H9 (cell line): ENCODE measurements around the gene VPS9D1. TPM values are rescaled to one million over a fixed set of nuclear protein-coding genes. Genes with fewer than 3 reads are reported as not detected.

Experiments
- DNase-seq: peaks from one replicate; pipeline ENCODE4 v3.0.0-alpha.2; 2017
- H2AFZ ChIP-seq: one replicate; pipeline ENCODE4 v1.6.1; 2013; ENCODE audit warnings: mild to moderate bottlenecking, low read length, control low read depth, moderate library complexity
- H2AK5ac ChIP-seq: 2 replicates; pipeline ENCODE4 v1.6.1; 2013; ENCODE audit warnings: low read length, control low read depth, mixed read lengths; ENCODE audit not compliant: insufficient read length
- H2BK120ac ChIP-seq: one replicate; pipeline ENCODE4 v1.6.1; 2013; ENCODE audit warnings: low read depth, mild to moderate bottlenecking, low read length, control low read depth, inconsistent platforms; ENCODE audit not compliant: poor library complexity, severe bottlenecking
- H2BK12ac ChIP-seq: 2 replicates; pipeline ENCODE4 v1.6.1; 2013; ENCODE audit warnings: low read length, control low read depth, mixed read lengths, low read depth; ENCODE audit not compliant: insufficient read length
- H2BK15ac ChIP-seq: 2 replicates; pipeline ENCODE4 v1.6.1; 2013; ENCODE audit warnings: low read depth, low read length, control low read depth
- H2BK20ac ChIP-seq: one replicate; pipeline ENCODE4 v1.6.1; 2013; ENCODE audit warnings: low read depth, mild to moderate bottlenecking, low read length, control low read depth, inconsistent platforms; ENCODE audit not compliant: poor library complexity, severe bottlenecking
- H2BK5ac ChIP-seq: 2 replicates; pipeline ENCODE4 v1.6.1; 2013; ENCODE audit warnings: low read length, control low read depth, mixed read lengths; ENCODE audit not compliant: insufficient read length
- H3K14ac ChIP-seq: 2 replicates; pipeline ENCODE4 v1.6.1; 2013; ENCODE audit warnings: low read length, control low read depth; ENCODE audit not compliant: insufficient read depth
- H3K18ac ChIP-seq: 2 replicates; pipeline ENCODE4 v1.6.1; 2013; ENCODE audit warnings: low read depth, mild to moderate bottlenecking, mixed read lengths, low read length, control low read depth; ENCODE audit not compliant: insufficient read length
- H3K23ac ChIP-seq: 2 replicates; pipeline ENCODE4 v1.6.1; 2013; ENCODE audit warnings: low read length, control low read depth, mixed read lengths, low read depth; ENCODE audit not compliant: insufficient read length
- H3K23me2 ChIP-seq: 2 replicates; pipeline ENCODE4 v1.6.1; 2013; ENCODE audit warnings: low read depth, mild to moderate bottlenecking, mixed read lengths, low read length, control low read depth; ENCODE audit not compliant: insufficient read length, poor library complexity, severe bottlenecking
- H3K27ac ChIP-seq: 2 replicates; pipeline ENCODE4 v1.5.1; 2013; ENCODE audit warnings: low read length, control low read depth, mixed read lengths, low read depth; ENCODE audit not compliant: insufficient read length
- H3K27me3 ChIP-seq: 2 replicates; pipeline ENCODE4 v1.6.1; 2013; ENCODE audit warnings: low read length, control low read depth, inconsistent platforms; ENCODE audit not compliant: insufficient read depth
- H3K4ac ChIP-seq: 2 replicates; pipeline ENCODE4 v1.6.1; 2013; ENCODE audit warnings: low read depth, mild to moderate bottlenecking, control low read depth, inconsistent platforms, low read length, moderate library complexity
- H3K4me1 ChIP-seq: 2 replicates; pipeline ENCODE4 v1.6.1; 2013; ENCODE audit warnings: low read length, control low read depth, inconsistent platforms; ENCODE audit not compliant: insufficient read depth
- H3K4me2 ChIP-seq: 2 replicates; pipeline ENCODE4 v1.6.1; 2013; ENCODE audit warnings: low read length, control low read depth, mixed read lengths; ENCODE audit not compliant: insufficient read length, insufficient read depth
- H3K56ac ChIP-seq: 2 replicates; pipeline ENCODE4 v1.6.1; 2013; ENCODE audit warnings: low read depth, mild to moderate bottlenecking, mixed read lengths, low read length, control low read depth; ENCODE audit not compliant: insufficient read length
- H3K79me1 ChIP-seq: 2 replicates; pipeline ENCODE4 v1.6.1; 2013; ENCODE audit warnings: low read depth, mild to moderate bottlenecking, moderate library complexity, low read length, control low read depth, inconsistent platforms; ENCODE audit not compliant: insufficient read depth, poor library complexity, severe bottlenecking
- H3K79me2 ChIP-seq: 2 replicates; pipeline ENCODE4 v1.6.1; 2013; ENCODE audit warnings: low read length, control low read depth, inconsistent platforms; ENCODE audit not compliant: insufficient read depth
- H3K9ac ChIP-seq: 2 replicates; pipeline ENCODE4 v1.6.1; 2013; ENCODE audit warnings: low read length, control low read depth, mixed read lengths; ENCODE audit not compliant: insufficient read length; ENCODE audit errors: extremely low read depth
- H3K9me3 ChIP-seq: one replicate; pipeline ENCODE4 v1.6.1; 2013; ENCODE audit warnings: low read depth, low read length, inconsistent platforms; ENCODE audit not compliant: control insufficient read depth
- H3T11ph ChIP-seq: one replicate; pipeline ENCODE4 v1.6.1; 2013; ENCODE audit warnings: mild to moderate bottlenecking, low read length, control low read depth, inconsistent platforms
- H4K20me1 ChIP-seq: one replicate; pipeline ENCODE4 v1.6.1; 2013; ENCODE audit not compliant: control insufficient read depth, insufficient read length, insufficient read depth
- H4K5ac ChIP-seq: 2 replicates; pipeline ENCODE4 v1.6.1; 2013; ENCODE audit warnings: low read depth, mild to moderate bottlenecking, mixed read lengths, low read length, control low read depth; ENCODE audit not compliant: insufficient read length
- H4K8ac ChIP-seq: replicated peaks from 2 replicates; pipeline ENCODE4 v1.6.1; 2013; ENCODE audit warnings: low read length, control low read depth, mixed read lengths, low read depth; ENCODE audit not compliant: insufficient read length
- H4K91ac ChIP-seq: 2 replicates; pipeline ENCODE4 v1.6.1; 2013; ENCODE audit warnings: low read depth, mild to moderate bottlenecking, moderate library complexity, mixed read lengths, low read length, control low read depth; ENCODE audit not compliant: insufficient read length
- H3K27ac Mint-ChIP-seq, 3 experiments: 2 replicates in 2 of 3; 3 replicates in 1 of 3; pipeline ENCODE4 v1.8.0; 2020 to 2021; ENCODE audit warnings: mixed read lengths in 3 of 3, mild to moderate bottlenecking in 1 of 3, moderate library complexity in 1 of 3
- H3K27me3 Mint-ChIP-seq: 2 replicates; pipeline ENCODE4 v1.8.0; 2021; ENCODE audit warnings: low read depth, mild to moderate bottlenecking, moderate library complexity, mixed read lengths
- H3K36me3 Mint-ChIP-seq, 3 experiments: 2 replicates in 2 of 3; 3 replicates in 1 of 3; pipeline ENCODE4 v1.8.0; 2020 to 2021; ENCODE audit warnings: low read depth in 3 of 3, mixed read lengths in 3 of 3; ENCODE audit not compliant: insufficient read depth in 1 of 3
- H3K4me1 Mint-ChIP-seq, 2 experiments: 2 replicates each; pipeline ENCODE4 v1.8.0; 2020; ENCODE audit warnings: mixed read lengths in 2 of 2
- H3K4me3 Mint-ChIP-seq, 2 experiments: 2 replicates in 1 of 2; 3 replicates in 1 of 2; pipeline ENCODE4 v1.8.0; 2020 to 2021; ENCODE audit warnings: mild to moderate bottlenecking in 2 of 2, mixed read lengths in 2 of 2, moderate library complexity in 1 of 2
- H3K9me3 Mint-ChIP-seq, 2 experiments: 2 replicates in 1 of 2; 3 replicates in 1 of 2; pipeline ENCODE4 v1.8.0; 2020; ENCODE audit warnings: mild to moderate bottlenecking in 2 of 2, mixed read lengths in 2 of 2, moderate library complexity in 1 of 2
- CTCF ChIP-seq: fragments of 200-600 bp; sonication (generic); conservative IDR thresholded peaks from 3 replicates; pipeline ENCODE4 v1.8.0; 2021; ENCODE audit warnings: antibody characterized with exemption, mild to moderate bottlenecking
- WGBS: extraction: QIAGEN DNeasy Blood & Tissue Kit; methylation state at CpG from one replicate; pipeline ENCODE4 v1.1.7; 2013; ENCODE audit warnings: missing lambda C conversion rate, low lambda C conversion rate, mixed read lengths; ENCODE audit not compliant: insufficient read length; ENCODE audit errors: extremely low coverage; 5-methylcytosine and 5-hydroxymethylcytosine counted together
- total RNA-seq: library from RNA; stranded (reverse); gene quantifications from 2 replicates; pipeline ENCODE4 v1.2.1, GENCODE V29; 2021

The VPS9D1 gene
- total RNA-seq, 1 experiment from 2014 or later = 6.0 TPM

- no CpG with 5 or more reads among the region's 24 CpGs for WGBS
- H3K9me3 Mint-ChIP-seq = no peaks in the 10 kb centered on the region; a peak in 1 of 5 replicates
- Histone ChIP-seq H3K4ac (no peak overlapping the region), H4K91ac (no peak overlapping the region), H3K23ac (no peak overlapping the region), H3K18ac (no peak overlapping the region), H3K79me2 (no peaks in the 10 kb centered on the region), H2BK12ac (no peak overlapping the region), H3K56ac (no peak overlapping the region), H3K14ac (no peak overlapping the region), H3K4me2 (no peak overlapping the region), H3T11ph (no peak overlapping the region), H3K27me3 (no peaks in the 10 kb centered on the region), H3K79me1 (no peaks in the 10 kb centered on the region), H2AFZ (no peak overlapping the region), H3K9ac (no peak overlapping the region), H3K23me2 (no peaks in the 10 kb centered on the region), H2BK15ac (no peak overlapping the region), H2BK120ac (no peak overlapping the region), H3K4me1 (no peaks in the 10 kb centered on the region), H2BK20ac (no peak overlapping the region), H3K27ac (no peak overlapping the region), H4K8ac (no peak overlapping the region), H2BK5ac (no peak overlapping the region), H2AK5ac (no peak overlapping the region), H4K5ac (no peak overlapping the region), H3K9me3 (no peaks in the 10 kb centered on the region), H4K20me1 (no peaks in the 10 kb centered on the region)
- TF ChIP-seq CTCF = no peak
- no peaks in the 10 kb centered on the region; the same call in 1 of the 2 replicates for H3K27me3 Mint-ChIP-seq
- DNase-seq = no peak
- H3K4me3 Mint-ChIP-seq = no peak overlapping the region
- peak overlapping the region in 2 of 3 experiments; percentile 34 to 55; a peak in 2 of 7 replicates for H3K27ac Mint-ChIP-seq
- peaks cover 36 to 80% (median 76%) of the 10 kb centered on the region in 3 experiments; a peak in 6 of 7 replicates for H3K36me3 Mint-ChIP-seq
- peaks cover 9 to 19% of the 10 kb centered on the region in 2 experiments for H3K4me1 Mint-ChIP-seq
Observed at GRCh38 chr16:89732142-89732917, 11.6 kb upstream of the VPS9D1 start.
